B cell (primary cell): Measurements from ENCODE around the gene RREB1. TPM values are rescaled to one million over a fixed set of nuclear protein-coding genes. Genes with fewer than 3 reads are reported as not detected.

Source experiments
- ATAC-seq: fragments of 200-7000 bp; cut with Tn5 transposase; one replicate; pipeline ENCODE4 v1.10.0; 2021; ENCODE audit warnings: low read depth, mild to moderate bottlenecking, moderate number of reproducible peaks, moderate library complexity
- CTCF ChIA-PET: fragments of 350-600 bp; sonication (Branson Sonifier 250); formaldehyde crosslinking; loops from one replicate; lab custom pipeline; 2021; ENCODE audit warnings: antibody characterized with exemption, inconsistent platforms; lab: Charles Lee
- POLR2A ChIA-PET: fragments of 350-600 bp; sonication (Branson Sonifier 250); formaldehyde crosslinking; loops from one replicate; lab custom pipeline; 2021; ENCODE audit warnings: antibody characterized with exemption; lab: Charles Lee
- DNase-seq: peaks from one replicate; pipeline ENCODE4 v3.0.0; 2013
- H2AFZ ChIP-seq: 2 replicates; pipeline ENCODE4 v1.6.1; 2012; ENCODE audit warnings: mild to moderate bottlenecking, low read depth, low read length; ENCODE audit not compliant: insufficient read depth, poor library complexity, severe bottlenecking
- H3K27ac ChIP-seq, 2 donors: 1 replicate in 1 of 2; 2 replicates in 1 of 2; pipeline ENCODE4 v1.5.1; 2012 to 2013; ENCODE audit warnings: low read length in 2 of 2, mild to moderate bottlenecking in 2 of 2, moderate library complexity in 1 of 2
- H3K27me3 ChIP-seq, 4 experiments: fragments of 200-600 bp in 1 of 4; sonication (generic) in 1 of 4; replicated peaks in 1 of 4; 1 replicate in 2 of 4; 2 replicates in 2 of 4; pipeline versions ENCODE4 v1.6.1 to v1.7.0; 2013 to 2016; ENCODE audit warnings: low read length in 3 of 4, mild to moderate bottlenecking in 2 of 4, mixed read lengths in 1 of 4, moderate library complexity in 1 of 4; ENCODE audit not compliant: insufficient read depth in 4 of 4, control insufficient read depth in 3 of 4; ENCODE audit errors: control extremely low read depth in 1 of 4
- H3K36me3 ChIP-seq, 2 experiments: replicated peaks in 1 of 2; 1 replicate in 1 of 2; 2 replicates in 1 of 2; pipeline versions ENCODE4 v1.6.1 to v1.7.1; 2013; ENCODE audit warnings: low read length in 1 of 2; ENCODE audit not compliant: insufficient read depth in 2 of 2, control insufficient read depth in 1 of 2; ENCODE audit errors: control extremely low read depth in 1 of 2, extremely low read depth in 1 of 2
- H3K4me1 ChIP-seq, 2 donors: fragments of 200-600 bp in 1 of 2; sonication (generic) in 1 of 2; 1 replicate in 1 of 2; 2 replicates in 1 of 2; pipeline versions ENCODE4 v1.5.1 to v1.6.1; 2013 to 2017; ENCODE audit warnings: low read length in 2 of 2; ENCODE audit not compliant: control insufficient read depth in 2 of 2, insufficient read depth in 2 of 2
- H3K4me2 ChIP-seq: replicated peaks from 2 replicates; pipeline ENCODE3; 2012; ENCODE audit warnings: mild to moderate bottlenecking, low read depth, low read length; ENCODE audit not compliant: poor library complexity, severe bottlenecking
- H3K4me3 ChIP-seq, 5 experiments: fragments of 200-600 bp in 1 of 5; sonication (generic) in 1 of 5; 1 replicate in 3 of 5; 2 replicates in 2 of 5; pipeline versions ENCODE4 v1.5.1 to v1.7.0; 2011 to 2016; ENCODE audit warnings: low read length in 4 of 5, mild to moderate bottlenecking in 4 of 5, low read depth in 2 of 5, control low read depth in 1 of 5, moderate library complexity in 1 of 5; ENCODE audit not compliant: insufficient read depth in 1 of 5; ENCODE audit errors: control extremely low read depth in 1 of 5, extremely low read depth in 1 of 5
- H3K79me2 ChIP-seq: fragments of 200-600 bp; sonication (generic); one replicate; pipeline ENCODE4 v1.6.0; 2016; ENCODE audit warnings: low read length; ENCODE audit not compliant: control insufficient read depth, insufficient read depth
- H3K9ac ChIP-seq: fragments of 200-600 bp; sonication (generic); 2 replicates; pipeline ENCODE4 v1.6.1; 2017; ENCODE audit warnings: mild to moderate bottlenecking, low read length, moderate library complexity
- H3K9me3 ChIP-seq, 3 donors: one replicate each; pipeline versions ENCODE4 v1.6.1 to v1.7.1; 2013; ENCODE audit warnings: low read length in 2 of 3; ENCODE audit not compliant: control insufficient read depth in 2 of 3, insufficient read depth in 1 of 3; ENCODE audit errors: control extremely low read depth in 1 of 3
- H4K20me1 ChIP-seq: 2 replicates; pipeline ENCODE4 v1.6.0; 2012; ENCODE audit warnings: mild to moderate bottlenecking, low read length; ENCODE audit not compliant: insufficient read depth, control insufficient read depth, poor library complexity, severe bottlenecking
- H3K27ac Mint-ChIP-seq: one replicate; pipeline ENCODE4 v1.8.0; 2021; ENCODE audit warnings: mixed read lengths
- H3K27me3 Mint-ChIP-seq: one replicate; pipeline ENCODE4 v1.8.0; 2021; ENCODE audit warnings: mixed read lengths
- H3K4me1 Mint-ChIP-seq: one replicate; pipeline ENCODE4 v1.8.0; 2021; ENCODE audit warnings: mixed read lengths
- H3K4me3 Mint-ChIP-seq: one replicate; pipeline ENCODE4 v1.8.0; 2021; ENCODE audit warnings: mixed read lengths
- H3K9me3 Mint-ChIP-seq: one replicate; pipeline ENCODE4 v1.8.0; 2022; ENCODE audit warnings: mixed read lengths; ENCODE audit not compliant: insufficient read depth
- EZH2 ChIP-seq: IDR thresholded peaks from 2 replicates; pipeline ENCODE4 v1.6.1; 2012; ENCODE audit warnings: borderline replicate concordance, low read depth, mild to moderate bottlenecking, moderate library complexity, low read length; ENCODE audit not compliant: insufficient read depth, poor library complexity, severe bottlenecking
- WGBS: methylation state at CpG from one replicate; pipeline ENCODE4 v1.1.5; 2013; ENCODE audit warnings: missing lambda C conversion rate; ENCODE audit not compliant: insufficient coverage; 5-methylcytosine and 5-hydroxymethylcytosine counted together
- intact Hi-C: fragments of 100-400 bp; cut with micrococcal nuclease; formaldehyde crosslinking; loops from one replicate; pipeline ENCODE4 v1.10.0; 2022
- polyA plus RNA-seq: library from polyadenylated mRNA; depleted of rRNA; stranded (reverse); fragments of >200 nt; gene quantifications from 2 replicates; pipeline ENCODE4 v1.2.3, GENCODE V29; 2012
- total RNA-seq, 2 donors: library from RNA; stranded (reverse); fragments of 120-200 nt in 1 of 2; gene quantifications; 1 replicate in 1 of 2; 2 replicates in 1 of 2; pipeline versions ENCODE4 v1.2.3 to v1.2.4, GENCODE V29; 2013 to 2022
- TF ChIP-seq, protein P1 (sequence below): fragments of 200-600 bp; IDR thresholded peaks from one replicate; pipeline ENCODE4 v1.8.0; 2022; ENCODE audit warnings: antibody characterized with exemption, mild to moderate bottlenecking

RREB1 gene
- total and polyA plus RNA-seq, 2 donors (not counting 1 experiment from before 2014, with no cell fraction given), result 10.4 to 58.6 TPM

GRCh38 chr6:7138046-7138531 is 30.3 kb downstream of the RREB1 start:
- TF ChIP-seq EZH2, result no peak
- TF ChIP-seq, protein P1, sequence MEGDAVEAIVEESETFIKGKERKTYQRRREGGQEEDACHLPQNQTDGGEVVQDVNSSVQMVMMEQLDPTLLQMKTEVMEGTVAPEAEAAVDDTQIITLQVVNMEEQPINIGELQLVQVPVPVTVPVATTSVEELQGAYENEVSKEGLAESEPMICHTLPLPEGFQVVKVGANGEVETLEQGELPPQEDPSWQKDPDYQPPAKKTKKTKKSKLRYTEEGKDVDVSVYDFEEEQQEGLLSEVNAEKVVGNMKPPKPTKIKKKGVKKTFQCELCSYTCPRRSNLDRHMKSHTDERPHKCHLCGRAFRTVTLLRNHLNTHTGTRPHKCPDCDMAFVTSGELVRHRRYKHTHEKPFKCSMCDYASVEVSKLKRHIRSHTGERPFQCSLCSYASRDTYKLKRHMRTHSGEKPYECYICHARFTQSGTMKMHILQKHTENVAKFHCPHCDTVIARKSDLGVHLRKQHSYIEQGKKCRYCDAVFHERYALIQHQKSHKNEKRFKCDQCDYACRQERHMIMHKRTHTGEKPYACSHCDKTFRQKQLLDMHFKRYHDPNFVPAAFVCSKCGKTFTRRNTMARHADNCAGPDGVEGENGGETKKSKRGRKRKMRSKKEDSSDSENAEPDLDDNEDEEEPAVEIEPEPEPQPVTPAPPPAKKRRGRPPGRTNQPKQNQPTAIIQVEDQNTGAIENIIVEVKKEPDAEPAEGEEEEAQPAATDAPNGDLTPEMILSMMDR, result no peak
- DNase-seq (no peak), ATAC-seq (no peak)
- Histone ChIP-seq H3K4me2 (peak overlapping the region; percentile 75), H4K20me1 (peaks cover 13% of the 10 kb centered on the region), H3K9me3 (no peaks in the 10 kb centered on the region), H3K9ac (peak overlapping the region; percentile 45), H3K27me3 (no peaks in the 10 kb centered on the region), H3K36me3 (no peaks in the 10 kb centered on the region), H3K4me1 (peaks cover 51 to 59% of the 10 kb centered on the region in 2 donors), H2AFZ (peak overlapping the region; percentile 53), H3K79me2 (peaks cover 79% of the 10 kb centered on the region), H3K4me3 (no peak overlapping the region), H3K27ac (peak overlapping the region; percentile 89 to 90)
- H3K4me1 Mint-ChIP-seq, result peaks cover 68% of the 10 kb centered on the region
- ChIA-PET POLR2A (interaction anchor here (1.5 kb wide), 1 partner anchor 30 kb away, joined by 3 read pairs; the partner anchor contains the start of gene RREB1), CTCF (interaction anchor here (4.1 kb wide), 1 partner anchor 17 kb away, joined by 17 read pairs; no protein-coding TSS in a partner anchor)
- no peaks in the 10 kb centered on the region for H3K9me3 Mint-ChIP-seq
- intact Hi-C loops, result loop anchor here (5.0 kb wide), 1 partner anchor 66 kb away; no protein-coding TSS in a partner anchor
- H3K27ac Mint-ChIP-seq, result peak overlapping the region; percentile 90
- no CpG with 5 or more reads among the region's 2 CpGs for WGBS
- H3K27me3 Mint-ChIP-seq, result no peaks in the 10 kb centered on the region
- H3K4me3 Mint-ChIP-seq, result peak overlapping the region; percentile 78

DNA sequence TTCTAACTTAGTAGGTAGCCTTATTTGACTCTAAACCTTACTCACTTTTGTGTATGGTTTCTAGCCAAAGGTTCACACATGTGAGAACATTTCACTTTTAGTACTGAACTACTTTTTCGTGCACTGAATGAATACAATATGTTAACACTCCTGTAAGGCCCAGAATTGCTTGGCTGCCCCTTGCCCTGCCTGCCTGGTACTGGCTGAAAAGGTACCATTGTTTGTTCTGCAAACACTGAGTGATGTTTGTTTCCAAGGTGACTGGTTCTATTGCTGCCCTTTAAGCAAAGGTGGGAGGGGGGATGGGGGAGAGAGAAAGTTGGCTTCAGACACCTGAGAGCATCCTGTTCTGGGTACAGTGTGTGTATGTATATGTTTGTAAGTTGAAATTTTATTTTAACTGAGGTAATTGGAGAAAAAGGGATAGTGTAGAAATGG is 31.2 kb downstream of the RREB1 start:
- intact Hi-C loops, result loop anchor here (5.0 kb wide), 1 partner anchor 67 kb away; no protein-coding TSS in a partner anchor
- ATAC-seq (peak; percentile 12), DNase-seq (peak; percentile 66)
- Histone ChIP-seq H3K4me1 (peaks cover 51 to 65% of the 10 kb centered on the region in 2 donors), H3K79me2 (peaks cover 79% of the 10 kb centered on the region), H3K36me3 (no peaks in the 10 kb centered on the region), H3K27me3 (no peaks in the 10 kb centered on the region), H3K4me3 (no peak overlapping the region), H4K20me1 (peaks cover 18% of the 10 kb centered on the region), H3K9me3 (no peaks in the 10 kb centered on the region), H3K4me2 (no peak overlapping the region), H3K9ac (no peak overlapping the region), H2AFZ (no peak overlapping the region), H3K27ac (peak overlapping the region; percentile 3 to 89)
- Mint-ChIP-seq H3K4me3 (peak overlapping the region; percentile 38), H3K27ac (peak overlapping the region; percentile 90), H3K4me1 (peaks cover 71% of the 10 kb centered on the region), H3K27me3 (no peaks in the 10 kb centered on the region), H3K9me3 (no peaks in the 10 kb centered on the region)
- TF ChIP-seq, protein P1, result no peak
- TF ChIP-seq EZH2, result no peak
- ChIA-PET POLR2A (interaction anchor here (1.5 kb wide), 1 partner anchor 31 kb away, joined by 3 read pairs; the partner anchor contains the start of gene RREB1), CTCF (interaction anchor here (0.9 to 4.1 kb wide), 2 partner anchors 12 to 16 kb away, joined by 3 to 17 read pairs; no protein-coding TSS in a partner anchor)
- WGBS, result no CpG with 5 or more reads among the region's 1 CpG
